Right lobe of liver (tissue), 4 donors: ENCODE results near the gene EIF3B.

Experiments
- POLR2A ChIP-seq: fragments of 450-650 bp; IDR thresholded peaks from one replicate; pipeline ENCODE4 v1.6.1; 2017; ENCODE audit warnings: antibody characterized with exemption, mild to moderate bottlenecking
- TF ChIP-seq, protein P1 (sequence below), 4 donors: fragments of 200-600 bp in 3 of 4; fragments of 450-650 bp in 1 of 4; IDR thresholded peaks; one replicate each; pipeline versions ENCODE4 v1.5.1 to v1.8.0; 2016 to 2022; ENCODE audit warnings: antibody characterized with exemption in 4 of 4, mild to moderate bottlenecking in 2 of 4
- donor health status: DM: no; HTN: no; CAD: no.
- donor health status: DM: no; HTN: no; CAD: no.
- donor health status: DM: no; HTN: yes; CAD: no.

DNA sequence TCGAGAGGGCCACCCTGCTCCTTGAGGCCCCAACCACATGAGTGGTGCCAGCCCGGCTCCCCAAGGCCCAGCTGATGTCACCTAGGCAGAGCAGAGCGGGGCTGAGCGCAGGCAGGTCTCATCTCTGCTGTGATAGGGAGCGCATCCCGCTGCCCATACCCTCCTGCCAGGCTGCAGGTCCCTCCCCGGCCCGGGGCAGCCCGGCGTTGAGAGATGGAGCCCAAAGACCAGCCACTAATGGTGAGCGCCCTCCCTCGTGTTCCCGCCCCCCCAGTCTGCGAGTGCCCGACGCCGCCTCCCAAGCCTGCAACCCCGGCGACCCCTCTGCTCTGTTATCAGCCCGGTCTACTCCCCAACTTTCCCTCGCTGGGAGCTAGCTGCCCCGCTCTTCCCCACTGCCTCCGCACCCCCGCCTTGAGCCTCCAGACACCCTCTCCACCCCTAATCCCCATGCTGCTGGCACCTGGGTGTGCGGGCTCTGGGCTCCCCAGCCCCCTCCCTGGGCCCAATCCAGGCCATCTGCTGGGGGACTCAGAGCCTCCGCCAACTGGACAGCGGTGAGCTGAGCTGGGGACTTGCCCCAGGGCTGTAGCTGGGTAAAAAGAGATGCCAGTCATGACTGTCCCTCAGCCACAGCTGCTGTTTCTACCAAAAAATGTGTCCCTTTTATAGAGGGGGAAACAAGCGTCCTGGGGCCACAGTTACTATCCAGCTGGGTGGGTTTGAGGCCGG, 29.1 kb downstream of the EIF3B start:
- TF ChIP-seq, protein P1, sequence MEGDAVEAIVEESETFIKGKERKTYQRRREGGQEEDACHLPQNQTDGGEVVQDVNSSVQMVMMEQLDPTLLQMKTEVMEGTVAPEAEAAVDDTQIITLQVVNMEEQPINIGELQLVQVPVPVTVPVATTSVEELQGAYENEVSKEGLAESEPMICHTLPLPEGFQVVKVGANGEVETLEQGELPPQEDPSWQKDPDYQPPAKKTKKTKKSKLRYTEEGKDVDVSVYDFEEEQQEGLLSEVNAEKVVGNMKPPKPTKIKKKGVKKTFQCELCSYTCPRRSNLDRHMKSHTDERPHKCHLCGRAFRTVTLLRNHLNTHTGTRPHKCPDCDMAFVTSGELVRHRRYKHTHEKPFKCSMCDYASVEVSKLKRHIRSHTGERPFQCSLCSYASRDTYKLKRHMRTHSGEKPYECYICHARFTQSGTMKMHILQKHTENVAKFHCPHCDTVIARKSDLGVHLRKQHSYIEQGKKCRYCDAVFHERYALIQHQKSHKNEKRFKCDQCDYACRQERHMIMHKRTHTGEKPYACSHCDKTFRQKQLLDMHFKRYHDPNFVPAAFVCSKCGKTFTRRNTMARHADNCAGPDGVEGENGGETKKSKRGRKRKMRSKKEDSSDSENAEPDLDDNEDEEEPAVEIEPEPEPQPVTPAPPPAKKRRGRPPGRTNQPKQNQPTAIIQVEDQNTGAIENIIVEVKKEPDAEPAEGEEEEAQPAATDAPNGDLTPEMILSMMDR (IDR thresholded peaks at IDR 0.05), result no peak
- TF ChIP-seq POLR2A, result no peak
